HG02970 (cell line): ENCODE data around the gene PTPN14.
A peak's percentile ranks its signal among the peaks of the same experiment; 100 is the strongest.
"Not testable (repeated sequence)": the region's sequence is repeated elsewhere in the genome, so short reads cannot be mapped to it uniquely, and the experiment has no call there.

Experiments used
- ATAC-seq: cut with Tn5 transposase; IDR thresholded peaks from one replicate; pipeline ENCODE4 v1.9.1; 2021; ENCODE audit warnings: mild to moderate bottlenecking, moderate library complexity, moderate number of reproducible peaks; ENCODE audit not compliant: unreplicated experiment, low FRiP score

The PTPN14 gene

GRCh38 chr1:214514032-214514818 lies 37.2 kb downstream of the PTPN14 start:
- no peak for ATAC-seq

GRCh38 chr1:214513394-214513793 lies 38.0 kb downstream of the PTPN14 start:
- ATAC-seq: no peak

- ATAC-seq: no peak
Observed at GRCh38 chr1:214511639-214511998, 39.8 kb downstream of the PTPN14 start.

- no peak for ATAC-seq
Observed at GRCh38 chr1:214510914-214511638, 40.3 kb downstream of the PTPN14 start.

- no peak for ATAC-seq
Observed at GRCh38 chr1:214510477-214510876, 40.9 kb downstream of the PTPN14 start.

- ATAC-seq: not testable (repeated sequence)
Observed at GRCh38 chr1:214509622-214510021, 41.8 kb downstream of the PTPN14 start.

GRCh38 chr1:214506972-214507431 lies 44.4 kb downstream of the PTPN14 start:
- peak; percentile 59 for ATAC-seq

GRCh38 chr1:214505134-214505533 lies 46.3 kb downstream of the PTPN14 start:
- no peak for ATAC-seq

- ATAC-seq: no peak
Observed at GRCh38 chr1:214504330-214504729, 47.1 kb downstream of the PTPN14 start.

GRCh38 chr1:214503553-214503952 lies 47.8 kb downstream of the PTPN14 start:
- no peak for ATAC-seq

- ATAC-seq: no peak
Observed at GRCh38 chr1:214500340-214501055, 50.9 kb downstream of the PTPN14 start.

GRCh38 chr1:214499732-214500131 lies 51.7 kb downstream of the PTPN14 start:
- no peak for ATAC-seq

- ATAC-seq: no peak
Observed at GRCh38 chr1:214498021-214498420, 53.4 kb downstream of the PTPN14 start.

- no peak for ATAC-seq
Observed at GRCh38 chr1:214496126-214496525, 55.3 kb downstream of the PTPN14 start.

GRCh38 chr1:214494706-214495105 lies 56.7 kb downstream of the PTPN14 start:
- ATAC-seq: no peak

GRCh38 chr1:214494179-214494578 lies 57.2 kb downstream of the PTPN14 start:
- not testable (repeated sequence) for ATAC-seq

GRCh38 chr1:214493126-214493796 lies 58.1 kb downstream of the PTPN14 start:
- no peak for ATAC-seq

GRCh38 chr1:214492401-214493075 lies 58.9 kb downstream of the PTPN14 start:
- no peak for ATAC-seq

GRCh38 chr1:214491468-214492146 lies 59.8 kb downstream of the PTPN14 start:
- no peak for ATAC-seq
